ENCODE data around the gene ZCCHC3.

The ZCCHC3 gene

GRCh38 chr20:326645-327185 is 29.3 kb downstream of the ZCCHC3 start:
- CTCF ChIA-PET: interaction anchor here (1.0 to 1.4 kb wide), 2 partner anchors 28 kb away, joined by 3 read pairs; no protein-coding TSS in a partner anchor
- no peak for DNase-seq (ENCODE audit: extremely low spot score)
- no peak for TF ChIP-seq CTCF (IDR thresholded peaks at IDR 0.05; ENCODE audit: control extremely low read depth, extremely low read depth, low read depth, missing control alignments)
- POLR2A ChIA-PET: no interaction called here

- DNase-seq (ENCODE audit: extremely low spot score): peak; percentile 94
- ChIA-PET POLR2A (no interaction called here), CTCF (interaction anchor here (1.4 to 4.0 kb wide), 2 partner anchors 27 to 62 kb away, joined by 3 to 22 read pairs; no protein-coding TSS in a partner anchor)
- TF ChIP-seq CTCF (IDR thresholded peaks at IDR 0.05; ENCODE audit: control extremely low read depth, extremely low read depth, low read depth, missing control alignments): no peak
These were observed 30.0 kb downstream of the ZCCHC3 start for GRCh38 chr20:327186-328026.

- POLR2A ChIA-PET: interaction anchor here (0.7 kb wide), 1 partner anchor 29 kb away, joined by 7 read pairs; no protein-coding TSS in a partner anchor
- DNase-seq (ENCODE audit: extremely low spot score): no peak
- TF ChIP-seq CTCF (IDR thresholded peaks at IDR 0.05; ENCODE audit: control extremely low read depth, extremely low read depth, low read depth, missing control alignments): no peak
- CTCF ChIA-PET: interaction anchor here (0.8 to 6.3 kb wide), 6 partner anchors 12 to 287 kb away, joined by 3 to 83 read pairs (median 37); partner anchors contain the start of genes NRSN2 and ZCCHC3
These were observed 30.9 kb downstream of the ZCCHC3 start for GRCh38 chr20:328027-328974.

- CTCF ChIA-PET: interaction anchor here (1.2 to 6.3 kb wide), 14 partner anchors 11 to 254 kb away, joined by 3 to 83 read pairs (median 12); partner anchors contain the start of genes NRSN2 and ZCCHC3
- POLR2A ChIA-PET: interaction anchor here (0.7 kb wide), 1 partner anchor 29 kb away, joined by 7 read pairs; no protein-coding TSS in a partner anchor
These were observed 31.8 kb downstream of the ZCCHC3 start for GRCh38 chr20:328975-329695.

GRCh38 chr20:329851-330232 is 32.5 kb downstream of the ZCCHC3 start:
- POLR2A ChIA-PET: no interaction called here
- no peak for DNase-seq (ENCODE audit: extremely low spot score)
- TF ChIP-seq CTCF (IDR thresholded peaks at IDR 0.05; ENCODE audit: control extremely low read depth, extremely low read depth, low read depth, missing control alignments): no peak
- CTCF ChIA-PET: interaction anchor here (0.8 to 6.3 kb wide), 23 partner anchors 11 to 337 kb away, joined by 3 to 83 read pairs (median 6); partner anchors contain the start of genes DEFB129, NRSN2 and ZCCHC3

More at GRCh38 chr20:328975-329695, 31.8 kb downstream of the ZCCHC3 start:
- DNase-seq (ENCODE audit: extremely low spot score): no peak
- no peak for TF ChIP-seq CTCF (IDR thresholded peaks at IDR 0.05; ENCODE audit: control extremely low read depth, extremely low read depth, low read depth, missing control alignments)
